NK-92 treated with Interleukin-12 subunit alpha and Interleukin-12 subunit beta, amount 100 ng/mL, for 24 hours (cell line): ENCODE measurements around the gene IL13.

Experiments used
- DNase-seq: peaks from one replicate; lab custom pipeline; 2025; lab: John Stamatoyannopoulos, UW

The IL13 gene

GRCh38 chr5:132669966-132670882, 12.3 kb downstream of the IL13 start:
- DNase-seq, result no peak

GRCh38 chr5:132671000-132671399, 13.0 kb downstream of the IL13 start:
- no peak for DNase-seq

- no peak for DNase-seq
Measured at GRCh38 chr5:132673488-132673887, 15.5 kb downstream of the IL13 start.

- DNase-seq, result no peak
Measured at GRCh38 chr5:132673939-132674630, 16.1 kb downstream of the IL13 start, which contains the start of gene IL4. TSS of gene IL4 (plus strand) at chr5:132673989. CDS start at chr5:132674051, 62 bp downstream.

GRCh38 chr5:132674671-132675506, 16.9 kb downstream of the IL13 start:
- no peak for DNase-seq

- peak; percentile 30 for DNase-seq
Measured at GRCh38 chr5:132675936-132676689, 18.1 kb downstream of the IL13 start.

- DNase-seq, result no peak
Measured at GRCh38 chr5:132677191-132677590, 19.2 kb downstream of the IL13 start.

- no peak for DNase-seq
Measured at GRCh38 chr5:132677682-132678400, 19.9 kb downstream of the IL13 start.

GRCh38 chr5:132678735-132679134, 20.8 kb downstream of the IL13 start:
- DNase-seq, result no peak

GRCh38 chr5:132679166-132679565, 21.2 kb downstream of the IL13 start:
- no peak for DNase-seq

- DNase-seq, result no peak
Measured at GRCh38 chr5:132679717-132680380, 21.9 kb downstream of the IL13 start.

GRCh38 chr5:132680780-132681475, 23.0 kb downstream of the IL13 start:
- DNase-seq, result no peak

GRCh38 chr5:132681476-132681831, 23.5 kb downstream of the IL13 start:
- DNase-seq, result no peak

GRCh38 chr5:132681983-132682382, 24.0 kb downstream of the IL13 start:
- DNase-seq, result no peak

- no peak for DNase-seq
Measured at GRCh38 chr5:132684491-132684890, 26.5 kb downstream of the IL13 start.

- DNase-seq, result no peak
Measured at GRCh38 chr5:132684922-132685720, 27.1 kb downstream of the IL13 start.

- DNase-seq, result no peak
Measured at GRCh38 chr5:132686193-132686592, 28.2 kb downstream of the IL13 start.

- peak; percentile 33 for DNase-seq
Measured at GRCh38 chr5:132687995-132688394, 30.0 kb downstream of the IL13 start.
